Measurements from ENCODE around the gene ESM1.

DNA sequence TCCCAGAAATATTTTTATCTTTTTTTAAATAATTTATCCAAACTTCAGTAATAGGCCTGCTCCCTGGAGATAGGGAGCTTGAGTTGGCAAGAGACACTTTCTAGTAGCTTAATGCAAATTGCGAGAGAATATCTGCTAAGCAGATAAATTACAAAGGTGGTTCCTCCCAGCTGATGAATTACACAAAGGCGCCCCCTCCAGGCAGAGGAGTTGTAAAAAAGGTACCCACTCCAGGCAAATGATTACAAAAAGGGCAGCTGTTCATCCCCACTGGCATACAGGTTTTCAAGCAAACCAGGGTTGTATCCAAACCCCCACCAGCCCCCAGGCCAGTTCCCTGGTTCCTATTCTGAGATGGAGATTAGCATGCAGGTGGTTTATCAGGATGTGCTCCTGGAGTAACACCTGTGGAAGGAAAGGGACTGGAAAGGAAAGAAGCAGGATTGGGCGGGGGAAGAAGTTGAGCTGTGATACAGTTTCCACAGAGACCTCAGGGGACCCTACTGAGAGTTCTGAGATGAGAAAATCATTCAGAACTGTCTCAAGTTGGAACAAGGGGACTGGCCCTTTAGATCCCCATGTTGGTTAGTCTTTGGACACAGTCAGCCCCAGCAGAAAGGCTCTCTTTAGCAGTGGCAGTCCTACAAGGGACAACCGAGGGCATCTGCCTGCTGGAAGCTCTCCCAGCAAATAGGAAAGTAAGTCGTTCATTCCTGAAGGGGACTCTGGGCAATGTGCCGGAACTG lies 25.5 kb downstream of the ESM1 start:
- TF ChIP-seq, protein P1, sequence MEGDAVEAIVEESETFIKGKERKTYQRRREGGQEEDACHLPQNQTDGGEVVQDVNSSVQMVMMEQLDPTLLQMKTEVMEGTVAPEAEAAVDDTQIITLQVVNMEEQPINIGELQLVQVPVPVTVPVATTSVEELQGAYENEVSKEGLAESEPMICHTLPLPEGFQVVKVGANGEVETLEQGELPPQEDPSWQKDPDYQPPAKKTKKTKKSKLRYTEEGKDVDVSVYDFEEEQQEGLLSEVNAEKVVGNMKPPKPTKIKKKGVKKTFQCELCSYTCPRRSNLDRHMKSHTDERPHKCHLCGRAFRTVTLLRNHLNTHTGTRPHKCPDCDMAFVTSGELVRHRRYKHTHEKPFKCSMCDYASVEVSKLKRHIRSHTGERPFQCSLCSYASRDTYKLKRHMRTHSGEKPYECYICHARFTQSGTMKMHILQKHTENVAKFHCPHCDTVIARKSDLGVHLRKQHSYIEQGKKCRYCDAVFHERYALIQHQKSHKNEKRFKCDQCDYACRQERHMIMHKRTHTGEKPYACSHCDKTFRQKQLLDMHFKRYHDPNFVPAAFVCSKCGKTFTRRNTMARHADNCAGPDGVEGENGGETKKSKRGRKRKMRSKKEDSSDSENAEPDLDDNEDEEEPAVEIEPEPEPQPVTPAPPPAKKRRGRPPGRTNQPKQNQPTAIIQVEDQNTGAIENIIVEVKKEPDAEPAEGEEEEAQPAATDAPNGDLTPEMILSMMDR (conservative IDR thresholded peaks at IDR 0.05; ENCODE audit: low read depth, low read length), result peak; percentile 35; the same call in 1 of the 2 replicates
- TF ChIP-seq EZH2 (IDR thresholded peaks at IDR 0.05; ENCODE audit: low read length, unreplicated experiment), result no peak

Data from PC-3 (cell line).